ENCODE data around the gene GET4.

GET4 gene

DNA sequence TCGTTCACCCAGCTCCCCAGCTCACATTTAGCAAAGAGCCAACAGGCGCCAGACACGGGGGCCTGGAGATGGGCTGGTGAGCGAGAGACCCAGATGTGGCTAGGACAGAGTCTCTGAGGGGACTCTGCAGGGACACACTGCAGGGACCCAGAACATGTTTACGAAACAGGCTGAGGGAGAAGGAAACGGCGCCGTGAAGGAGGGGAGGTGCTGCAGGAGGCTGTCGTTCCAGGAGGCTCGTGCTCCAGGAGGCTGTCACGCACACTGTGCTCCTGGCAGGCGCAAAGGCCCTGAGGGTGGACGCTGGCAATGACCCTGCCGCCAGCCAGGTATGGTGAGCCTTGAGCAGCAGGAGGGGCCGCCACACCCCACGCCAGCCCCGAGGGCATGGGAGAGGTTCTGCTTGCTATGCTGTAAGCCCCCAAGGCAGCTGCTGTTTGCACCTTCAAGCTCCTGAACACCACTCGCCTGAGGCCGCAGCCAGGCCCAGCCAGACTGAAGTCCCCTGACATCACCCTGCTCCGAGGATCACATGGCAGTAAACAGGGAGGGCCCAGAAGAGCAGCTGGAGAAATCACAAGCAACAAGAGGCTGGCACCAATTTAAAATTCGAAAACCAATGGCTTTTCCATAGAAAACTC is 50.8 kb downstream of the GET4 start (continued):
- TF ChIP-seq HIC1 (tag by site-specific recombination; IDR thresholded peaks at IDR 0.05): no peak

GRCh38 chr7:929311-929711 is 53.0 kb downstream of the GET4 start:
- H3K36me3 ChIP-seq (ENCODE audit: control insufficient read depth in 2 of 2, insufficient read depth in 1 of 2, low read length in 2 of 2): no peaks in the 10 kb centered on the region; a peak in 1 of 3 replicates
- no peaks in the 10 kb centered on the region for H3K4me1 ChIP-seq (ENCODE audit: control insufficient read depth, insufficient read depth, low read length)
- H3K4me3 ChIP-seq (ENCODE audit: low read depth, low read length): no peak overlapping the region
- no peak overlapping the region for H3K27ac ChIP-seq (ENCODE audit: extremely low read depth, low read depth, low read length)
- CTCF ChIA-PET: interaction anchor here (1.3 kb wide), 1 partner anchor 247 kb away, joined by 4 read pairs; no protein-coding TSS in a partner anchor
- H3K9me3 ChIP-seq (ENCODE audit: control insufficient read depth, insufficient read depth, low read depth, low read length): no peaks in the 10 kb centered on the region
- POLR2A ChIA-PET: no interaction called here
- TF ChIP-seq ZBTB7A (tag by site-specific recombination; IDR thresholded peaks at IDR 0.05; ENCODE audit: low read depth) (no peak), ZNF677 (tag by site-specific recombination; IDR thresholded peaks at IDR 0.05) (no peak), ZNF571 (tag by site-specific recombination; IDR thresholded peaks at IDR 0.05) (no peak), ZNF23 (tag by site-specific recombination; IDR thresholded peaks at IDR 0.05; ENCODE audit: borderline replicate concordance) (no peak)
- TF ChIP-seq, protein P1, sequence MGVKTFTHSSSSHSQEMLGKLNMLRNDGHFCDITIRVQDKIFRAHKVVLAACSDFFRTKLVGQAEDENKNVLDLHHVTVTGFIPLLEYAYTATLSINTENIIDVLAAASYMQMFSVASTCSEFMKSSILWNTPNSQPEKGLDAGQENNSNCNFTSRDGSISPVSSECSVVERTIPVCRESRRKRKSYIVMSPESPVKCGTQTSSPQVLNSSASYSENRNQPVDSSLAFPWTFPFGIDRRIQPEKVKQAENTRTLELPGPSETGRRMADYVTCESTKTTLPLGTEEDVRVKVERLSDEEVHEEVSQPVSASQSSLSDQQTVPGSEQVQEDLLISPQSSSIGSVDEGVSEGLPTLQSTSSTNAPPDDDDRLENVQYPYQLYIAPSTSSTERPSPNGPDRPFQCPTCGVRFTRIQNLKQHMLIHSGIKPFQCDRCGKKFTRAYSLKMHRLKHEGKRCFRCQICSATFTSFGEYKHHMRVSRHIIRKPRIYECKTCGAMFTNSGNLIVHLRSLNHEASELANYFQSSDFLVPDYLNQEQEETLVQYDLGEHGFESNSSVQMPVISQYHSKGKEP (tag by site-specific recombination; IDR thresholded peaks at IDR 0.05): no peak
- TF ChIP-seq, protein P2, sequence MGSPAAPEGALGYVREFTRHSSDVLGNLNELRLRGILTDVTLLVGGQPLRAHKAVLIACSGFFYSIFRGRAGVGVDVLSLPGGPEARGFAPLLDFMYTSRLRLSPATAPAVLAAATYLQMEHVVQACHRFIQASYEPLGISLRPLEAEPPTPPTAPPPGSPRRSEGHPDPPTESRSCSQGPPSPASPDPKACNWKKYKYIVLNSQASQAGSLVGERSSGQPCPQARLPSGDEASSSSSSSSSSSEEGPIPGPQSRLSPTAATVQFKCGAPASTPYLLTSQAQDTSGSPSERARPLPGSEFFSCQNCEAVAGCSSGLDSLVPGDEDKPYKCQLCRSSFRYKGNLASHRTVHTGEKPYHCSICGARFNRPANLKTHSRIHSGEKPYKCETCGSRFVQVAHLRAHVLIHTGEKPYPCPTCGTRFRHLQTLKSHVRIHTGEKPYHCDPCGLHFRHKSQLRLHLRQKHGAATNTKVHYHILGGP (tag by site-specific recombination; IDR thresholded peaks at IDR 0.05): no peak

DNA sequence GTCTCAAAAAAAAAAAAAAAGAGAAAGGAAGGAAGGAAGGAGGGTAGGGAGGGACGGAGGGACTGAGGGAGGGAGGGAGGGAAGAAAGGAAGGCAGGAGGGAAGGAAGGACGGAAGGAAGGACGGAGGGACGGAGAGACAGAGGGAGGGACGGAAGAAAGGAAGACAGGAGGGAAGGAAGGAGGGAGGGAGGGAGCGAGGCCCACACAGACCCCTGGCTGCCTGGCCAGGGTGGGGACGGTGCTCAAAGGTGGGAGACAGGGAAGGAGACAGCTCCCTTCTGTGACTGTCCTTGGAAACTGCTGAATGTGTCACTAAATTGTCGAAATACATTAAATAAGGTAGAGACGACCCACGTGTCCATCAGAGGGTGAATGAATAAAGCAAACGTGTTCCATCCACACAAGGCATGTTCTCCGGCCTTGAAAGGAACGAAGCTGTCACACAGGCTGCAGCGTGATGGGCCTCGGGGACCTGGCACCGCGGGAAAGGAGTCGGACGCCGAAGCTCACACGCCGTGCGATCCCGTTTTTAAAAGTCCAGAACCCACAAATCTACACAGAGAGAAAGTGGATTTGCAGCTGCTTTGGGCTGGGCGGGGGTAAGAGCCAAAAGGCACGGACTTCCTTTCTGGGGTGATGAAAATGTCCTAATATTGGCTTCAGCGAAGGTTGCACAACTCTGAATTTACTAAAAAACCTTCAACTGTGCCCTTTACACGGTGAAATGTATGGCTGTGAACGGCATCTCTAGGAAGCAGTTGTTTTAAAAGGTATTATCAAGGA is 54.8 kb downstream of the GET4 start:
- no peaks in the 10 kb centered on the region for H3K4me1 ChIP-seq (ENCODE audit: control insufficient read depth, insufficient read depth, low read length)
- ChIA-PET POLR2A (no interaction called here), CTCF (no interaction called here)
- H3K27ac ChIP-seq (ENCODE audit: extremely low read depth, low read depth, low read length): no peak overlapping the region
- H3K36me3 ChIP-seq (ENCODE audit: control insufficient read depth in 2 of 2, insufficient read depth in 1 of 2, low read length in 2 of 2): no peaks in the 10 kb centered on the region; a peak in 1 of 3 replicates
- TF ChIP-seq ZNF366 (tag by site-specific recombination; conservative IDR thresholded peaks at IDR 0.05) (peak; percentile 62; the same call in 1 of the 2 replicates), ZNF341 (tag by site-specific recombination; IDR thresholded peaks at IDR 0.05; ENCODE audit: low read depth) (no peak)
- H3K9me3 ChIP-seq (ENCODE audit: control insufficient read depth, insufficient read depth, low read depth, low read length): no peaks in the 10 kb centered on the region
- H3K4me3 ChIP-seq (ENCODE audit: low read depth, low read length): no peak overlapping the region

GRCh38 chr7:931871-932650 is 55.7 kb downstream of the GET4 start:
- Histone ChIP-seq H3K4me1 (ENCODE audit: control insufficient read depth, insufficient read depth, low read length) (no peaks in the 10 kb centered on the region), H3K4me3 (ENCODE audit: low read depth, low read length) (no peak overlapping the region), H3K27ac (ENCODE audit: extremely low read depth, low read depth, low read length) (no peak overlapping the region), H3K36me3 (ENCODE audit: control insufficient read depth in 2 of 2, insufficient read depth in 1 of 2, low read length in 2 of 2) (no peaks in the 10 kb centered on the region; a peak in 1 of 3 replicates), H3K9me3 (ENCODE audit: control insufficient read depth, insufficient read depth, low read depth, low read length) (no peaks in the 10 kb centered on the region)
- ChIA-PET POLR2A (no interaction called here), CTCF (no interaction called here)
- TF ChIP-seq GFI1B (tag by site-specific recombination; IDR thresholded peaks at IDR 0.05) (no peak), ZSCAN23 (tag by site-specific recombination; IDR thresholded peaks at IDR 0.05) (no peak), ZNF423 (tag by site-specific recombination; IDR thresholded peaks at IDR 0.05) (no peak), KLF9 (tag by site-specific recombination; IDR thresholded peaks at IDR 0.05; ENCODE audit: low read depth) (no peak), ZNF660 (tag by site-specific recombination; IDR thresholded peaks at IDR 0.05) (no peak), ZNF560 (tag by site-specific recombination; IDR thresholded peaks at IDR 0.05; ENCODE audit: borderline replicate concordance) (no peak), ZNF248 (tag by site-specific recombination; IDR thresholded peaks at IDR 0.05) (no peak), ZNF140 (tag by site-specific recombination; IDR thresholded peaks at IDR 0.05) (no peak), KLF7 (tag by site-specific recombination; IDR thresholded peaks at IDR 0.05; ENCODE audit: borderline replicate concordance) (no peak), FEZF1 (tag by site-specific recombination; IDR thresholded peaks at IDR 0.05) (no peak), ZNF266 (tag by site-specific recombination; IDR thresholded peaks at IDR 0.05; ENCODE audit: low read depth) (no peak), ZNF843 (tag by site-specific recombination; IDR thresholded peaks at IDR 0.05) (no peak), ZNF37A (tag by site-specific recombination; IDR thresholded peaks at IDR 0.05) (no peak), KLF1 (tag by site-specific recombination; IDR thresholded peaks at IDR 0.05) (no peak), ZNF747 (tag by site-specific recombination; IDR thresholded peaks at IDR 0.05) (no peak)
